ENCODE data around the gene LAMTOR1. TPM values are rescaled to one million over a fixed set of nuclear protein-coding genes. Genes with fewer than 3 reads are reported as not detected.

LAMTOR1 gene
- total RNA-seq, 4 donors from 2014 or later, result 64.5 to 111 (median 101) TPM

DNA sequence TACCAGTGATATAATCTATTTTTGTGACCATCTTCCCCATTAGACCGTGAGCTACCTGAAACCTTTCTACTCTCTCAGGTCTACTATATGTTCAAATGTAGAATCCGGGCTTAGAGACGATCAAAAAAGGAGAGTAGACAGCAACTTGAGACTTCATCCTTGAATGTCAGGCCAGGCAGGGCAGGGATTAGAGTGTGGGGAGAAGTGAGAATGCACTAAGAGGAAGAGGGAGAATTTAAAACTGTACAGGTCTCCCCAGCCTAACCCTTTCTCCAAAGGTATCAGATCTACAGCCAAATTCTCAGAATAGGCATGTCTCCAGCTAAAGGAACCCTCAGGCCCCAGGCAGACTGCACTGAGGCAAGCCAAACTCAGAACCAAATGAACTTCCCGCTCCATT lies 935 bp downstream of the LAMTOR1 start:
- no peaks in the 10 kb centered on the region for H3K9me3 ChIP-seq
- H3K36me3 ChIP-seq, result peaks cover 32% of the 10 kb centered on the region
- no peak for DNase-seq (ENCODE audit: low spot score in 2 of 2)
- H3K4me1 ChIP-seq, result peaks cover 52% of the 10 kb centered on the region
- H3K4me3 ChIP-seq, result peak overlapping the region; percentile 79
- no peaks in the 10 kb centered on the region for H3K27me3 ChIP-seq
- 35% methylated on average over 4 of the region's 4 CpGs for WGBS
- H3K27ac ChIP-seq, result peak overlapping the region; percentile 93
- TF ChIP-seq POLR2AphosphoS5 (IDR thresholded peaks at IDR 0.05), result no peak
- TF ChIP-seq, protein P1, sequence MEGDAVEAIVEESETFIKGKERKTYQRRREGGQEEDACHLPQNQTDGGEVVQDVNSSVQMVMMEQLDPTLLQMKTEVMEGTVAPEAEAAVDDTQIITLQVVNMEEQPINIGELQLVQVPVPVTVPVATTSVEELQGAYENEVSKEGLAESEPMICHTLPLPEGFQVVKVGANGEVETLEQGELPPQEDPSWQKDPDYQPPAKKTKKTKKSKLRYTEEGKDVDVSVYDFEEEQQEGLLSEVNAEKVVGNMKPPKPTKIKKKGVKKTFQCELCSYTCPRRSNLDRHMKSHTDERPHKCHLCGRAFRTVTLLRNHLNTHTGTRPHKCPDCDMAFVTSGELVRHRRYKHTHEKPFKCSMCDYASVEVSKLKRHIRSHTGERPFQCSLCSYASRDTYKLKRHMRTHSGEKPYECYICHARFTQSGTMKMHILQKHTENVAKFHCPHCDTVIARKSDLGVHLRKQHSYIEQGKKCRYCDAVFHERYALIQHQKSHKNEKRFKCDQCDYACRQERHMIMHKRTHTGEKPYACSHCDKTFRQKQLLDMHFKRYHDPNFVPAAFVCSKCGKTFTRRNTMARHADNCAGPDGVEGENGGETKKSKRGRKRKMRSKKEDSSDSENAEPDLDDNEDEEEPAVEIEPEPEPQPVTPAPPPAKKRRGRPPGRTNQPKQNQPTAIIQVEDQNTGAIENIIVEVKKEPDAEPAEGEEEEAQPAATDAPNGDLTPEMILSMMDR (IDR thresholded peaks at IDR 0.05), result no peak
- no peak for TF ChIP-seq EP300 (IDR thresholded peaks at IDR 0.05)
- TF ChIP-seq POLR2A (IDR thresholded peaks at IDR 0.05), result no peak

DNA sequence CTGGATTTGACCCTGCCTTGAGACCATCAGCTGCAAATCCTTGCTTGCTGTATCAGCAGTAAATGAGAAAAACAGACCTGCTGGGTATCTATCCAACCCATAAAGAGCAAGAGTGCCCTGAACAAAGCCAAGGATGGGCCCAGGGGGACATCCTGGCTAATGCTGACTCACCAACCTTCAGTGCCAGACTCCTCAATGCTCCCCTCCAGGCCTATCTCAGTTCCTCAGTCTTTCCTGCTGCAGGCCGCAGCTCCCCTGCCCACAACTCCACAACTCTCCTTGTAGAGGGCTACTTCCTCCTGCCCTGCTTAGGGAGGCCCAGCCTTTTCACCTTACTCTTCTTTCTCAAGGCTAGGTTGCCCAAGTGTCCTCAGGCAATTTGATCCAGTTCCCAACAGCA lies 2.6 kb downstream of the LAMTOR1 start:
- Histone ChIP-seq H3K27me3 (no peaks in the 10 kb centered on the region), H3K27ac (peak overlapping the region; percentile 9), H3K4me1 (peaks cover 52% of the 10 kb centered on the region), H3K9me3 (no peaks in the 10 kb centered on the region), H3K4me3 (no peak overlapping the region), H3K36me3 (peaks cover 44% of the 10 kb centered on the region)
- DNase-seq (ENCODE audit: low spot score in 2 of 2), result no peak
- WGBS, result 45% methylated on average over 1 of the region's 1 CpG
- TF ChIP-seq, protein P1 (IDR thresholded peaks at IDR 0.05), result no peak
- no peak for TF ChIP-seq POLR2A (IDR thresholded peaks at IDR 0.05)
- TF ChIP-seq EP300 (IDR thresholded peaks at IDR 0.05), result no peak

DNA sequence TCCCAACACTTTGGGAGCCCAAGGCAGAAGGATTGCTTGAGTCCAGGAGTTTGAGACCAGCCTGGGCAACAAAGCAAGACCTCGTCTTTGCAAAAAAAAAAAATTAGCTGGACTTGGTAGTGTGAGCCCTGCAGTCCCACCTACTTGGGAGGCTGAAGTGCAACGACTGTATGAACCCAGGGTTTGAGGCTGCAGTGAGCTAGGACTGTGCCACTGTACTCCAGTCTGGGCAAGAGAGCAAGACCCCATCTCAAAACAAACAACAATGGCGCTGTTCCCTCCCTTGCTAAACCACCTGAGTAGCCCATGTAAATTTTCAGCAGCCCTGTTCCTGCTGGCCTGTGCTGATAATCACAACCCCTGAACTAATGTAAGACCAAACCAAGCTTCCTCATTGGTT lies 3.1 kb downstream of the LAMTOR1 start:
- Histone ChIP-seq H3K4me3 (no peak overlapping the region), H3K27ac (peak overlapping the region; percentile 9), H3K9me3 (no peaks in the 10 kb centered on the region), H3K36me3 (peaks cover 48% of the 10 kb centered on the region), H3K4me1 (peaks cover 52% of the 10 kb centered on the region), H3K27me3 (no peaks in the 10 kb centered on the region)
- no peak for DNase-seq (ENCODE audit: low spot score in 2 of 2)
- WGBS, result 81% methylated on average over 3 of the region's 3 CpGs
- no peak for TF ChIP-seq POLR2AphosphoS5 (IDR thresholded peaks at IDR 0.05)
- TF ChIP-seq, protein P1 (IDR thresholded peaks at IDR 0.05), result no peak
- TF ChIP-seq POLR2A (IDR thresholded peaks at IDR 0.05), result no peak
- TF ChIP-seq EP300 (IDR thresholded peaks at IDR 0.05), result no peak

DNA sequence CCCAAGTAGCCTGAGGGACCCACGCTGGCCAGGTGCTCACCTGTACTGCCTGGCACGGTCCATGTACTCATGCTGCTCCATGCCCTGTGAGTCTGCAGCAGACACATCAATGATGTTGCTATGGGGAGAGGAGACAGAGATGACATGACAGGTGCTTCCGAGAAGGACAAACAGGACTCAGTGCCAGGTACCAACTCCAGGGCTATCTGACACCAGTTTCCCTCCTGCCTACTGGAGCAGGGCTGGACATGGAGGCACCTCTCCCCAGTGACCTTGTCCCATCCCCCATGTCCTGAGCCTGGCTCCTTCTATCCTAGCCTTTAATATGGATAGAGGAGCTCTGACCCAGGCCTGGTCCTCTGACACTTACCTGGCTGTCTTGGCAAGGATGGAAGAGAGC lies 4.4 kb downstream of the LAMTOR1 start:
- no peaks in the 10 kb centered on the region for H3K27me3 ChIP-seq
- no peak overlapping the region for H3K27ac ChIP-seq
- no peaks in the 10 kb centered on the region for H3K9me3 ChIP-seq
- TF ChIP-seq, protein P1 (IDR thresholded peaks at IDR 0.05), result no peak
- TF ChIP-seq EP300 (IDR thresholded peaks at IDR 0.05) (no peak), POLR2AphosphoS5 (IDR thresholded peaks at IDR 0.05) (no peak), POLR2A (IDR thresholded peaks at IDR 0.05) (no peak)
- peaks cover 45% of the 10 kb centered on the region for H3K4me1 ChIP-seq
- DNase-seq (ENCODE audit: low spot score in 2 of 2), result no peak
- WGBS, result 82% methylated on average over 3 of the region's 3 CpGs
- H3K36me3 ChIP-seq, result peaks cover 59% of the 10 kb centered on the region
- H3K4me3 ChIP-seq, result no peak overlapping the region

DNA sequence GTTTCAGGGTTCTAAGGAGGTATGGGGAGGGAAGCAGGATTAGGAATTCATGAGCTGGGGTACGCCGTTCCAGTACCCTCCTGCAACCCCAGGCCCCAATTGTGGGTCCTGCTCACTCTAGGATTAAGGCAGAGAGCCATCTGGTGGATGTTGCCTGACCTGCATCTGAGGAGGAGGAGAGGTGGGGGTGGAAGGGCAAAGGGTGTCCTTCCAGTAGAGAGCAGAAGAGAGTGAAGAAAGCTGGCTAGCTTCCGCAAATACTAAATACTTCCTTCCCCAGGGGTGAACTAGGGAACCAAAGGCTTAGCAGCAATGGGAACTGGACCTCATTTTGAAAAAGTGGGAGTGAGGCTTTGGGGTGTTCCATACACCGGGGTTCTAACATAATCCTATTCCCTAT lies 11.8 kb downstream of the LAMTOR1 start:
- peaks cover 12% of the 10 kb centered on the region for H3K4me1 ChIP-seq
- DNase-seq (ENCODE audit: low spot score in 2 of 2), result peak in 1 of 2 donors; percentile 84
- no peaks in the 10 kb centered on the region for H3K27me3 ChIP-seq
- no peak overlapping the region for H3K4me3 ChIP-seq
- no peak for TF ChIP-seq EP300 (IDR thresholded peaks at IDR 0.05)
- TF ChIP-seq POLR2A (IDR thresholded peaks at IDR 0.05), result no peak
- TF ChIP-seq, protein P1 (IDR thresholded peaks at IDR 0.05), result peak; percentile 83 to 84
- no peak for TF ChIP-seq POLR2AphosphoS5 (IDR thresholded peaks at IDR 0.05)
- no peak overlapping the region for H3K27ac ChIP-seq
- 23% methylated on average over 4 of the region's 4 CpGs for WGBS
- H3K36me3 ChIP-seq, result peaks cover 45% of the 10 kb centered on the region
- no peaks in the 10 kb centered on the region for H3K9me3 ChIP-seq

Measured in suprapubic skin (tissue), 4 donors.